A204.1 (cell line): ENCODE results near the gene FANCI.

Experiments
- FAIRE-seq: peaks from 2 replicates; lab custom pipeline; 2012; peaks lifted over from hg19 to GRCh38; lab: Jason Lieb, UNC

The FANCI gene

DNA sequence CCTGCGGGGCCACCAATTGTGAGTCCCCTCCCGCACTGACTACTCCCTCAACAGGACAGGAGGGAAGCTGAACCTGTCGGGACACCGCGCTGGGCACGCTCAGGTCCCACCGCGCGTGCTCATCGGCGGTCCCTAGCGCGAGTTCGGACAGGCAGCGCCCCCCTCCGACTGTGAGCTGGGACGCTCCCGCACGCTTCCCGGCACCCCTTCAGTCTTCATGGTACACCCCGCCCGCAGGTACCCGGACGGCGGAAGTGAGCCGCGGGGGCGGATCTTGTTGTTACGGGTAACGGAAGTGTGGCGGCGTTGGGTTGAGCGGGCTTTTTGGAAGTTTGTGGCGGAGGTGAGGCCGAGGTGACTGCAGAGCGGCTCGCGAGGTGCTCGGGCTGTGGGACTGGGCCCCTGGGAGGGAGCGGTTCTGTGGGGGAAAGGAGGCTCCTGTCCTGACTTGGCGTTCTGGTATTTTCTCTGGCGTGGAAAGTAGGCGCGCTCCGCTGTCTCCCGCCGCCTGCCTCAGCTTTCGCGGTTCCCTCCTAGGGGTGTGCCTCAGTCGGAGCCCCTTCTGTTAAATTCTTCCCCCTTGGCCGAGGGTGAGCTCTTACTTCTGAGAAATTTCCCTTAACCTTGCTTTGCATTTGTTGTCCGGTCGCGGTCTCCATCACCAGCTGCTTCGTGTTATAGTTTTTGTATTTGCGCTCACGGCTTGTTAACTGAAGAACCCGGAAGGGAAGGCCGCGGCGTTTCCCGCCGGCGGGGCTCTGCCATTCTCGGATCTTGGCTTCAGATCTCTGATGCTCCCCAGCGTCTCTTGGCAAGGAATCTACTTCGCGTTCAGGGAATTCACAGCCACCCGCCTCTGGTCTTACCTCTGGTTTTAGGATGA lies at the start of gene FANCI:
TSS of gene FANCI (plus strand) at position 289 of the 883 bp plus-strand sequence. CDS start 3,669 bp downstream, outside the sequence.
- FAIRE-seq, result no peak

DNA sequence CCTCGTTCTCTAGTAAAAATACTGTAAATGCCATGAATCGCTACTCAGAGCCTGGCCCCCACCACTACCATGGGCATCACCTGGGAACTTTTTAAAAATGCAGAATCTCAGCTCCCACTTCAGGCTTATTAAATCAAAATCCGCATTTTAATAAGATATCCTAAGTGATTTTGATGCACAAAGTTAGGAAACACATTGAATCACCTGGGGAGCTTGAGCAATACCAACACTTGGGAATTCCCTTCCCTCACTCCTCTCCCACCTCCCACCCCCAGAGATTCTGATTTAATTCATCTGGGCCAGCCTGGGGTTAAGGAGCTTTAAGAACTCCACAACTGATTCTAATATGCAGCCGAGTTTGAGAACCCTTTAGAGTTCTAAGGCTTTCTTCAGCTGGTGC lies 49.2 kb upstream of the FANCI start:
- FAIRE-seq, result no peak

DNA sequence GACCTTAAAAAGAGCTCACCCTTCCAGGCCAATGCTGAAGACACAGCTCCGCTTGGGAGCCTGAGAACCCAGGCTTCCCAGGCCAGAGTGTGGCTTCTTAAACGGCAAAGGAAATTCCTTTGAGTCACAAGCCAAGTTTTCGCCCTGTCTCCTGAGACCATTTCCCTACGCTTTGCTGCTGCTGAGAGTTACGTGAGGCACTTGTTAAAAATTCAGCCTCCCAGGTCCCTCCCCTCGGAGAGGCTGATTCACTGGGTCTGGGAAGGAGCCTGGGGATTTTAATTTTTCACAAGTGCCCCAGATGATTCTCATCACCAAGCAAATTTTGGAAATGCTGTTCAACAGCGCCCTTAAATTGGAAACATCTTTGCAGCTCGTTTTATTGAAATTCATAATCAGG lies 47.9 kb upstream of the FANCI start:
- no peak for FAIRE-seq

DNA sequence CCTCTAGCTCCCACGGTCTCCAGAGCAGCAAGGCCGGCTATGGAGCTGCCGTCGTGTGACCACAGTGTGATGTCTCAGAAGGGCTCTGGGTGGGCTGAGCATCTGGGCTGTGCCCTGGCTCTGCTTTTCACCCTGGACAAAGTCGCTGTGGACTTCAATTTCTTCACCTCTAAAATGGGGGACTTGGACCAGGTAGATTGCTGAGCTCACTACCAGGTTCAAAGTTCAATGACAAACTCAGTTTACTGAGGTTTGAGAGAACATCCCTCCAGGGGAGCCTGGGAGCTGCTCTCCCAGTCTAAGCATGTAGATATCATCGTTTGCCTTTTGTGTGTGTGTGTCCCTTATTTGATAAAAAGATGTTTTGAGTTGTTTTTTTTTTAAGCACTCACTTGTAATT lies 47.5 kb upstream of the FANCI start:
- FAIRE-seq, result no peak

DNA sequence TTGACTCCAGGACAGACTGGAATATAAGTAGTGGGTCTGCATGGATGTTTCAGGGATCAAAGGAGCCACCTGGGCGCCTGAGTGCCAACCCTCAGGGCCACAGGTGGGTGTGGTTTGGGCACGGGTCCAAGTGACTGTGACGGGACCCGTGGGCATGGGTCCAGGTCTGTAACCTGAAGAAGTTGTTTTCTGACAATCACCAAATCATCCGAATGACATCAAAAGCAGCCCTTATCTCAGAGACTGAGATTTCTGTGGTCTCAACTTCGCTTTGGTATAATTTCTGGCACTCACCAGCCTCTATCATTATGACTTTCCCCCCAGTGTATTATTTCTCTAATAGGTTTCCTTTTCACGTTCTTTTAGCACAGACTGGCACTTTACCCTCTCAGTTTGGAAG lies 46.8 kb upstream of the FANCI start:
- FAIRE-seq, result no peak

DNA sequence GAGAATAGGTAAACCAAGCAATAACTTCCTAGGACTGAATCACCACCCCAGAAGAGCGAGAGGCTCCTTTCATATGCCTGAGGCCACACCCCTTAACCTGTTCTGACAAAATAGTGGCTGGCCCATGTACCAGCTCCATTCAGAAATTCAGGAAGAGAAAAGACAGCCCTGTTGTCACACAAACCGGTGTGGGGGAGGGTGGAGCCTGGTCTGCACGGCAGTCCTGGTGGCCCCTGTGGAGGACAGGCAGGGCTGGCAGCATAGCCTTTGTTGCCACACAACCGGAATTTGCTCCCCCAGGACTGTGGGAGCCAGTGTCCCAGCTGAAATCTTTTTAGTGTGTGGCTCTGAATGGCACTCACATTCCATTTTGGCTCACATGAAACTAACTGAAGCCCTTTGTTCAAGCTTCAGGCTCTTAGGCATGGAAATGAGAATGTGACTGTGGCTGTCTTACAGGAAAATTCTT lies 46.2 kb upstream of the FANCI start:
- no peak for FAIRE-seq

DNA sequence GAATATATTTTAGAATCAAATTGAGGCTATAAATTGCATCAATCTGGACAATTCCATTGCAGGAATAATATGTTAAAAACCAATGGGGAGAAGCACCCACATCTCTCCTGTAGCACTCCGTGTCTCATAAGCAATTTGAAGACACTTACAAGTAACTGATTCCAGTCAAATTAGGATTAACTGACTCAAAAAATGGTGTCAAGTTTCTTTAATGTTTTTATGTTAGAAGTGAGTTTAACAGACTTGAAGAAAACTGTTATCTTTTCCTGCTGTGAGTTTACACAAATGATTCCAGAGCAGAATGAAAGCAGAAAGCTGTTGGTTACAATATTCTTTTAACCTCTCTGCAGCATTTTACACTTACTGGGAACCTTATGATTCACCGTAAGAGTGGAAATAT lies 45.6 kb upstream of the FANCI start:
- no peak for FAIRE-seq

DNA sequence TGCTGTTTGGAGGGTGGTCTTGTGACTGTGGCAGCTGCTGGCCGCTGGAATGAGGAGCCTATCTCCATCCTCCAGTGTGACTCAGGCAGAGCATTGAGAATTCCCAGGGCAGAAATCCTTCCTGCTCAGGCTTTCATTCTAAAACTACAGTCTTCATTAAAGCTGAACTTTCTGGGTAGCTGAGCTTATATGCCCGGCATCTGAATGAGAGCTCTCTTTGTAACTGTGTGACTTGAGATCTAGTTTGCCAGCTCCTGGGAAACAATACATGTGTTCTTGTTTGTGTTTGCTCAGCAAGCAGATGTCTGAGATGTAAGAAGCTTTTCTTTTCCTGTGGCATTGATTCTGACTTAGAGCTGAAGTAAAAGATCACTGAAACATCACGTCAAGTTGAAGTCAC lies 44.8 kb upstream of the FANCI start:
- FAIRE-seq, result no peak

DNA sequence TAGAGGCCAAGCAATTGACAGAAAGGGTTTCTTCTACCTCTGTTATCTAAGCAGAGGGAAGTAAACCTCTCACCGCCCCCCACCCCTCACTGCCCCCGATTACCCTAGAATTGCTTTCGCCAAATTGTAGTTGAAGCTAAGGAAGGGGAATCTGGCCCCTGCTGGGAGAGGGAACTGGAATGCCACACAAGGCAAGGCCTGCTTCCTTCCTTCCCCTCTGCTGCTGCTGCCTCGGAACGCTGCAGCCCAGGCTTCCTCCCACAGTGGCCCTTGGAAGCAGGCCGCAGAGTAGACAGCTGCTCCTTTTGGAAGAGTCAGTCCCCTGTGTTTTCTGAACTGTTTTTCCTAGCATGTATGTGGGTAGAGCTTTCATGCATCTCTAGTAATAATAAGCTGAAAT lies 44.0 kb upstream of the FANCI start:
- no peak for FAIRE-seq

DNA sequence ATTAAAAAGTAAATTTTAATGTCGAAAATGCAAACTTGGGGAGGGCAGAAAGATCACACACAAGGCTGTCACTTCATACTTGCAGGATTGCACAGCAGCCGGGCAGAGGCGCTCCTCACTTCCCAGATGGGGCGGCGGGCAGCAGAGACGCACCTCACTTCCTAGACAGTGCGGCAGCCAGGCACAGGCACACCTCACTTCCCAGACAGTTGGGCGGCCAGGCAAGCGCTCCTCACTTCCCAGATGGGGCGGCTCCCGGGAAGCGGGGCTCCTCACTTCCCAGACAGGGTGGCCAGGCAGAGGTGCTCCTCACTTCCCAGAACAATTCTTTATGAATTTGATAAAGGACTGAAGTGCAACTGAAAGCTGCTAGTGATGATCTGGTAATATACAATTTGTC lies 43.6 kb upstream of the FANCI start:
- FAIRE-seq, result no peak

DNA sequence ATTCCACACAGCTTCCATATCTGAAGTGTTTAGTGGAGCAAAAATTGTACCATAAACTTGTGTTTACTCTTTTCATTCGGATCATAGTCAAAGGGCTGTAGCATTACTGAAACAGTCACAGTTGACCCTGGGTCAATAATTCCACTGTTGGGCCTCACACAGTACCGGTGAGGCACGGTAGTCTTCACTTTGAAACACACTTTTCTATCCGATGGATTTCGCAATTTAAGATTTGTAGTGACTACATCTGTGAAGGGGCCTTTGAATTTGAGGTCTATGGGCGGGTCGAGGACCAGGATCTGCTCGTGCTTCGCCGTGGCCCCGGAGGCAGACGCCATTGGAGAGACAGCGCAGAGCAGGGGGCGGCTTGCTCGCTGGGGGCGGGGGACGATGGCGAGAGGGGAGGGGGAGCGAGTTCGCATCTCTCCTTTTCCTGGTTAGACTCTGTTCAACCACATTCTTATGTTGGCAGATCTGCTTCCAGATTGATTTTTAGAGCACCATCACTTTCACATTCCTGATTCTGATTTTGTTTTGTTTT lies 42.2 kb upstream of the FANCI start:
- FAIRE-seq, result no peak

DNA sequence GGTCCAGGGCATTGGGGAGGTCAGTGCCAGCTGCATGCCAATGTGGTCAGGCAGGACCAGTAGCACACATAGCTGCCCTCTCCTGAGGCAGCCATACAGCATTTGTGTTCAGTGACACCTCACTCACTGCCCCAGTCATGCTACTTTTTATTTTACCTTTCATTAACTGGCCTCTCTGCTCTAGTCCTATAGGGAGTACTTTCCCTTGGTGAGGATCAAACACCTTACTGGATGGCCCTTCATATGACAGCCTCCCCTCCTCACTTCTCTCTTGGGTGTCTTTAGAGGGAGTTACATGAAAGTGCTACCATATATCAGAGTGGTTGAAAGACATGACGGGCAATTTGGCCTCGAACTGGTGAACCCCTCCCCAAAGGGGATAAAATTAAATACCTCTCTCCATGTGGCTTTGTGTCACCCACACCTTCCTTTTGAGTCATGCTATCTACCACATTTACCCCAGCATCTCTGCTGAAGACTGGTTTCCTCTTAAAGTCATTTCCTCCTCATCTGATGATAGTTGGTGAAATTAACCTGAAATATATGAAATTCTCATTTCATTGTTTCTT lies 40.0 kb upstream of the FANCI start:
- FAIRE-seq, result no peak

DNA sequence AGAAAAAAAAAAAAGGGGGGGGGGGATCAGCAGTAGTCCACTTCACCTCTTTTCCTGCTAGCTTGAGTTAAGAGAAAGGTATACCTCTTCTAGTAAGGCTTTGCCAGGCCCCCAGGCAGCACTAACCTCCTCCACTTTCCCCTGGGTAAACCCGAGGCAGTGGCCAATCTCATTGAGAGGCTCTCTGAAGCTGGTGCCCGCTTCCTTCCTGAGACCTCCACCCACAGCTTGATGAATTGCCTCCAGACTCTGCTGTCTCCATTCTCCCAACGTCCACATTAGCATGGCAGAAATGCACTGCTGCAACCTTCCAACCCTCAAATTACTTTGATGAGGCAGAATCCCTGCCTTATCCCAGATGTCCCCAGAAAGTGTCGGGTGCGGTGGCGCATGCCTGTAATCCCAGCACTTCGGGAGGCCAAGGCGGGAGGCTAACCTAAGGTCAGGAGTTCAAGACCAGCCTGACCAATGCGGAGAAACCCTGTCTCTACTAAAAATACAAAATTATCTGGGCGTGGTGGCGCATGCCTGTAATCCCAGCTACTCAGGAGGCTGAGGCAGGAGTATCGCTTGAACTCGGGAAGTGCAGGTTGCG lies 37.7 kb upstream of the FANCI start:
- FAIRE-seq, result no peak

DNA sequence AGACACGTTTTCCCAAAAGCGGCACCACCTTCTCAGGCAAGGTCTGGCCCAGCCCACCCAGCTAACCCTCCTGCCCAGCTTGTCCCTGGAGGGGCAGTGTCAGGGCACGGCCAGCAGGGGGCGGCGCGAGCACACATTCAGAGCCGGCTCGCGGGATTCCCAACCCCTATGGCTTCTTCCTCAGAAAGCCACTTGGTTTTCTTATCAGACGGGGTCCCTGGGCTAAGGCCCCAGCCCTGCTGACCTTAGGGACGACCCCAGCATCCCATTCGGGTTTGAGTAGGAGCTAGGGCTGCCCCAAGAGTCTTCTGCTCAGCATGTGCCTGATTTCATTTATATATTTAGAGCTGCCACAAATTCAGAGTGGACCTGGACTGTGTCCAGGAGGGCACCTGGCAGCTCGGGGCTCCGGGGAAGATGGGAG lies 36.9 kb upstream of the FANCI start:
- no peak for FAIRE-seq

DNA sequence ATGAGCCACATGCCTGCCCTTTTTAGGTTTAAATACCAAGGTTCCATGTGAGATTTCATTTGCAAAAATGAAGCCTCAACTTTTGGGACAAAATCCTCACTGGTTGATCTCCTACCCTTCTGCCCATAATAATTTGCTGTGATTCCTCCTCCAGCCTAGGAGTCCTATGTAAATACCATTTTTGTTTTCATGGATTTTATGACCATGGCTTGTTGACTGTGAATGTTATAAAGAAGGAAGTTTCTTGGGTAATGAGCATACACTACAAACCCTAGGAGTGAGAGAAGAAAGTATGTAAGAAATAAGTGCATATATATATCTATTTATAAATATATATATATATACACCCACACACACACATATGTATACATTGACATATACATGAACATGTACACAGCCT lies 35.5 kb upstream of the FANCI start:
- FAIRE-seq, result no peak

DNA sequence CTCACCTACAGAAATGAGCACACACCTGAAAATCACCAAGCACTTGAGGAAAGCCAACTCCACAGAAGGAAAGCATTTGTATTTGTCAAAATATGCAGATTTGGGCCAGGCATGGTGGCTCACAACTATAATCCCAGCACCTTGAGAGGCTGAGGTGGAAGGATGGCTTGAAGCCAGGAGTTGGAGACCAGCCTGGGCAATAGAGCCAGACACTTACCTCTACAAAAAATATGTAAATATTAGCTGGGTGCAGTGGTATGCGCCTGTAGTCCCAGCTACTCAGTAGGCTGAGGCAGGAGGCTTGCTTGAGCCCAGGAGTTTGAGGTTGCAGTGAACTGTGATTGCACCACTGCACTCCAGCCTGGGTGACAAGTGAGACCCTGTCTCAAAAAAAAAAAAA lies 34.7 kb upstream of the FANCI start:
- FAIRE-seq, result no peak

DNA sequence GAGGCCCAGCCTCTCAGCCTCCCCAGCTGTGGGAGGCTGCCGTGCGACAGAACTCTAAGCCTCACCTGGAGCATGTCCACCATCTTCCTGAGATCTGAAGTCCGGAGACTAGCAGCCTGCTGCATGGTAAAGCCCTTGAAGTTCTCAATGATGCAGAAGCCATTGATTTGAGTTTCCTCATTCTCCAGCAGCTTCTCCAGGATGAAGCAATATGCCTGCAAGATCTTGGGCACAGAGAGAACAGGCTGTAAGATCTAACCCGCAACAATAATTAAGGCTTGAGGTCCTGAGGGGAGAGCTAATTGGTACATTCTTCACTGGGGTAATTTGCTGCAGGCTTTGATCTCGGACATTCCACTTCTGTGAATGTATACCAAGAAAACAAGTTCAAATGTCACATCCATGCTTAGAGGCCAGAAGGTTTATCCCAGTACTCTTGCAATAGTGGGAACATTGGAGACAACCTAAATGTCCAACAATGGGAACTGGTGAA lies 32.1 kb upstream of the FANCI start:
- FAIRE-seq, result no peak

DNA sequence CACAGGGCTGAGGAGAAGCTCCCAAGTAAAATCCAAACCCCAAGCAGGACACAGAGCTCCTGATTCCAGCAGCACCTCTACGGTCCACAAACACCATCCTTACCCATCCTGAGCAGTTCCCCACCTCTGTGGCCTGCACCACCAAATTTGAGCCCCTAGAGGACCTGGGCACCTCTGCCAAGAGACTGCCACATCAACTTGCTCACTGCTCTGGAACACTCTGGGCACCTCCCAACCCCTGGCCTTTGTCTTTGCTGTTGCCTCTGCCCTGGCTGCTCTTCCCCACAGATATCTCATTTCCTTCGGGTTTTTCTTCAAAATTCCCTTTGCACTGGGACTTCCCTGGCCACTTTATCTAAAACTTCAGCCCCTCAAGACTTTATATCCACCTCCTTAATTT lies 28.2 kb upstream of the FANCI start:
- FAIRE-seq, result no peak

DNA sequence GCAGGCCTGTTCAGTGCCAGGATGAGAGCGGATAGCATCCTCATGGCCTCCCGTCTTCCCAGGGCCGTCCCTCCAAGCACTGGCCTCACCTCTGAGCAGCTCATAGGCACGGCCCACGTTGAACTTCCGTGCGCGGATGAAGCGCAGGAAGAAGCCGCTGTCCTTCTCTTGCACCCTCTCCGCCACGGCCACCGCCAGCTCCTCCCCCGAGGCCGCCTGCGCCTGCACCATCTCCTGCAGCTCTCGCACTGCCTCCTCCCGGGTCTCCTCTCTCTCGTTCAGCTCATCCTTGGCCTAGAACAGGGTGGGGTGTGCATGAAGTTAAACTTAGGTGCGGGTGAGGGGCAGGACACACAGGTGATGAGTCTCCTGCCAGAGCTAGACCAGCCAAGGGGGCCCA lies 26.7 kb upstream of the FANCI start:
- FAIRE-seq, result no peak

DNA sequence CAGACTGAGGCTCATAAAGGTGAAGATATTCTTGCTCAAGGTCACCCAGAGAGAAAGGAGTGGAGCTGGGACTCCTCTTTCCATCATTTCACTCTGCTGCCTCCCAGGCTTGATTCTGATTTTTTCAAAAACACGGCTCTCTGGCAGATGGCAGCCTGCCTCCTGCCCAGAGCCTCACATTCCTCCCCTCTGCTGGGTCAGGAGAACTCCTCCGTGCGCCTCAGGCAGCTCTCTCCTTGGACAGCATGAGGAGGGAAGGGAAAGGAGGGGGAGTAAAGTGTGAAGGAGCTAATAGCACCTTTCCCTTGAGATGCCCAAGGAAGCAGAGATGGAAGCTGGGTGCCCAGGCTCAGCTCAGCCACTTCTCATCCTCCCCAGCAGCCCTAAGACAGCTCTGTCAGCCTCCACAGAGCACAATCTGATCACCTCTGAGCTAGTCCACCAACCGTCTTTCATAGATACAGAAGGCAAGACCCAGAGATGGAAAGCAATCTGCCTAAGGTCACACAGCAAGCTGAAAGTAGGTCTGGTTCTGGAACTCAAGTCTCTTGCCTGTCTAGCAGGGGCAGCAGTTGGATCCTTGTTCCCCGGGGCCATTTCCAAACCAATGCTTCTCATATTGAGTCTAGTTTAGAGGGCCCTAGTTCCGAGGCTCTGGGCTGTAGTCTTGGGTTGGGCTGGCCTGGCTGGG lies 25.9 kb upstream of the FANCI start:
- FAIRE-seq, result no peak

DNA sequence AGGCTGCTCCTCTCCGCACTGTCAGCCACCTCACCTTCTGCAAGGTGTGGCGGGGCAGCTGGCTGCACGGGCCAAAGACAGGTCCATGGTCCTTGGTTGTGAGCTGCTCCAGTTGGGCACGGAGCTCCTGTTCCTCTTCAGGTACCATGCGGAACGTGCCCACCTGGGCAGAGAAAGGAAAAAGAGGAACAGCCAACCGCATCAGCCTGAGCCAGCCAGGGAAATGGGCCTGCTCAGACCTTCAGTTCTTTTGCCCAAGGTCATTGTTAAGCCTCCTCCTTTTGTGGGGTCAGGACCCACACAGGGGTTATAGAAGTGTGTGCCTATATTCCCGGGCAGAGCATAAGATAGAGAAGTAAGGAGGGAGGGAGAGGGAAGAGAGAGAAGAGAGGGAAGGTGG lies 25.2 kb upstream of the FANCI start:
- no peak for FAIRE-seq

DNA sequence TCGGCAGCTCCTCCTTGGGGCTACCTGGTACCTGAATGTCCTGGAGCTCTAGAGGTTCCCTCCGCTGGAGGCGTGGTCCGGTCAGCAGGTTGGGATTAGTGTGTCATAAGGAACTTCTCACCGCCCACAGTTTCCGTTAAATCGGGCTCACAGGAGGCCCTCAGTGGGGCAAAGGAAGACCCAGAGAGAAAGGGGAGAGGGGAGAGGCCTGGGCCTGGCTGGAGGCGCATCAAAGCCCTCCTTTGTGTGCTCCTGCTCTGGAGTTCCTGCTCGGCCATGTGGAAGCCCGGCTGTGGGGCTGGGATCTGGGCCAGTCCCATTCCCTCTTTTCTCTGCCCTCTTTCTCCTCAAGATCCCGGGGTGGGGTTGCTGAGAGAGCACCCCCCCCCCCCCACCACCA lies 22.2 kb upstream of the FANCI start, which contains the start of gene RLBP1:
TSS of gene RLBP1 (minus strand) at position 37 of the 400 bp plus-strand sequence. CDS start 2,604 bp downstream, outside the sequence.
- FAIRE-seq, result no peak
